Fibroblast of lung (primary cell): ENCODE measurements around the gene SLC35F3. TPM values are rescaled to one million over a fixed set of nuclear protein-coding genes. Genes with fewer than 3 reads are reported as not detected.

ENCODE experiments used
- DNase-seq, 2 donors: peaks; one replicate each; pipeline versions ENCODE4 v3.0.0 to v3.0.0-alpha.2; 2010; ENCODE audit warnings: low read depth in 2 of 2
- H2AFZ ChIP-seq: 2 replicates; pipeline ENCODE4 v1.5.1; 2012; ENCODE audit warnings: low read length, control low read depth, inconsistent platforms
- H3K27ac ChIP-seq: 2 replicates; pipeline ENCODE4 v1.5.1; 2011; ENCODE audit warnings: low read length, control low read depth; ENCODE audit not compliant: insufficient read depth
- H3K27me3 ChIP-seq: 2 replicates; pipeline ENCODE4 v1.5.1; 2011; ENCODE audit warnings: mild to moderate bottlenecking, low read length; ENCODE audit not compliant: control insufficient read depth, insufficient read depth
- H3K36me3 ChIP-seq: 2 replicates; pipeline ENCODE4 v1.5.1; 2011; ENCODE audit warnings: low read length; ENCODE audit not compliant: control insufficient read depth, insufficient read depth
- H3K4me1 ChIP-seq: 2 replicates; pipeline ENCODE4 v1.5.1; 2011; ENCODE audit warnings: low read length; ENCODE audit not compliant: control insufficient read depth, insufficient read depth; ENCODE audit errors: extremely low read depth
- H3K4me2 ChIP-seq: 2 replicates; pipeline ENCODE4 v1.5.1; 2011; ENCODE audit warnings: low read length, control low read depth; ENCODE audit not compliant: insufficient read depth; ENCODE audit errors: extremely low read depth
- H3K4me3 ChIP-seq, 4 experiments: fragments of 200-600 bp in 1 of 4; sonication (generic) in 1 of 4; replicated peaks in 1 of 4; 2 replicates each; pipeline ENCODE4 v1.5.1; 2011 to 2016; ENCODE audit warnings: low read length in 4 of 4, low read depth in 3 of 4, mild to moderate bottlenecking in 3 of 4, control low read depth in 2 of 4, inconsistent platforms in 1 of 4, mixed read lengths in 1 of 4; ENCODE audit not compliant: insufficient read depth in 1 of 4; ENCODE audit errors: control extremely low read depth in 1 of 4
- H3K79me2 ChIP-seq: 2 replicates; pipeline ENCODE4 v1.5.1; 2012; ENCODE audit warnings: mild to moderate bottlenecking, low read length, inconsistent platforms; ENCODE audit not compliant: control insufficient read depth, insufficient read depth
- H3K9ac ChIP-seq: 2 replicates; pipeline ENCODE4 v1.5.1; 2011; ENCODE audit warnings: mild to moderate bottlenecking, low read length, control low read depth; ENCODE audit not compliant: insufficient read depth
- H3K9me3 ChIP-seq: 2 replicates; pipeline ENCODE4 v1.5.1; 2012; ENCODE audit warnings: low read depth, low read length; ENCODE audit not compliant: control insufficient read depth, insufficient read depth
- H4K20me1 ChIP-seq: 2 replicates; pipeline ENCODE4 v1.5.1; 2011; ENCODE audit warnings: low read length; ENCODE audit not compliant: control insufficient read depth, insufficient read depth; ENCODE audit errors: extremely low read depth
- CTCF ChIP-seq, 2 donors: IDR thresholded peaks in 1 of 2; conservative IDR thresholded peaks in 1 of 2; 1 replicate in 1 of 2; 2 replicates in 1 of 2; pipeline ENCODE4 v1.5.1; 2011 to 2012; ENCODE audit warnings: low read length in 2 of 2, control low read depth in 1 of 2, inconsistent platforms in 1 of 2, low read depth in 1 of 2, mild to moderate bottlenecking in 1 of 2
- EZH2 ChIP-seq: IDR thresholded peaks from 2 replicates; pipeline ENCODE4 v1.5.1; 2012; ENCODE audit warnings: low read length, control low read depth, mild to moderate bottlenecking; ENCODE audit errors: missing control alignments
- polyA plus RNA-seq, 2 donors: library from polyadenylated mRNA; depleted of rRNA in 1 of 2; stranded (reverse) in 1 of 2; unstranded in 1 of 2; fragments of >200 nt; gene quantifications; 2 replicates each; pipeline ENCODE4 v1.2.1, GENCODE V29; 2011 to 2012; ENCODE audit warnings: missing spikeins in 1 of 2
- total RNA-seq: library from RNA; depleted of rRNA; stranded (reverse); fragments of >200 nt; gene quantifications from 2 replicates; pipeline ENCODE4 v1.2.1, GENCODE V29; 2014

Gene SLC35F3
- total and polyA plus RNA-seq, 2 donors (not counting 1 experiment from before 2014, with no cell fraction given) = not detected

DNA sequence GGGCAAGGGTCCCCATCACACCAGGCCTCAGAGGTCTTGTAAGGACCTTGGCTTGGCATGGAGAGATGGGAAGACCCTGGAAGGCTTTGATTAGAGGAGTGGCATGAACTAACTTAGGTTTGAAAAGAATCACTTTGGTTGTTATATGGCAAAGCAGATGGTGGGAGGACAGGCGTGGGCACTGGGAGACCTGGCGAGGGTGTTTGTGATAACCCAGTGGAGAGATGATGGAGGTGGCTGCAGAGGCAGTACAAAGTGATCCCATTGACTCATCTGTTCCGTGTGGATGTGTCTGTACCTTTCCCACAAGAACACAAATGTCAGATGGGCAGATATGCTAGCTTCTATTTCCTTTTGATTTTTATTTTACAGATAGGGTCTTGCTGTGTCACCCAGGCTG, 168.3 kb downstream of the SLC35F3 start:
- TF ChIP-seq EZH2 (no peak), CTCF (conservative IDR thresholded peaks at IDR 0.05 in 1 of 2, IDR thresholded peaks at IDR 0.05 in 1 of 2; ENCODE audit: low read depth in 1 of 2, low read length in 2 of 2) (no peak)
- no peaks in the 10 kb centered on the region for H3K9me3 ChIP-seq
- H2AFZ ChIP-seq = no peak overlapping the region
- no peaks in the 10 kb centered on the region for H3K36me3 ChIP-seq
- no peak overlapping the region for H3K9ac ChIP-seq
- H3K79me2 ChIP-seq = no peaks in the 10 kb centered on the region
- no peaks in the 10 kb centered on the region for H3K4me1 ChIP-seq
- H4K20me1 ChIP-seq = no peaks in the 10 kb centered on the region
- no peaks in the 10 kb centered on the region for H3K27me3 ChIP-seq
- no peak overlapping the region for H3K4me2 ChIP-seq
- no peak overlapping the region for H3K4me3 ChIP-seq
- H3K27ac ChIP-seq = no peak overlapping the region
- no peak for DNase-seq

- H3K4me3 ChIP-seq = no peak overlapping the region
- no peaks in the 10 kb centered on the region for H3K4me1 ChIP-seq
- no peaks in the 10 kb centered on the region for H4K20me1 ChIP-seq
- H3K27me3 ChIP-seq = no peaks in the 10 kb centered on the region
- no peak for DNase-seq
- no peaks in the 10 kb centered on the region for H3K9me3 ChIP-seq
- no peak overlapping the region for H3K4me2 ChIP-seq
- TF ChIP-seq EZH2 (no peak), CTCF (conservative IDR thresholded peaks at IDR 0.05 in 1 of 2, IDR thresholded peaks at IDR 0.05 in 1 of 2; ENCODE audit: low read depth in 1 of 2, low read length in 2 of 2) (no peak)
- H2AFZ ChIP-seq = no peak overlapping the region
- no peaks in the 10 kb centered on the region for H3K79me2 ChIP-seq
- H3K36me3 ChIP-seq = no peaks in the 10 kb centered on the region
- no peak overlapping the region for H3K9ac ChIP-seq
- no peak overlapping the region for H3K27ac ChIP-seq
These were observed 173.7 kb downstream of the SLC35F3 start for GRCh38 chr1:234078143-234078542.

- no peak overlapping the region for H3K4me2 ChIP-seq
- no peak for DNase-seq
- no peaks in the 10 kb centered on the region for H3K79me2 ChIP-seq
- no peaks in the 10 kb centered on the region for H4K20me1 ChIP-seq
- no peaks in the 10 kb centered on the region for H3K27me3 ChIP-seq
- no peak for TF ChIP-seq CTCF (conservative IDR thresholded peaks at IDR 0.05 in 1 of 2, IDR thresholded peaks at IDR 0.05 in 1 of 2; ENCODE audit: low read depth in 1 of 2, low read length in 2 of 2)
- TF ChIP-seq EZH2 = no peak
- no peak overlapping the region for H3K9ac ChIP-seq
- no peaks in the 10 kb centered on the region for H3K9me3 ChIP-seq
- no peak overlapping the region for H2AFZ ChIP-seq
- no peaks in the 10 kb centered on the region for H3K4me1 ChIP-seq
- no peak overlapping the region for H3K4me3 ChIP-seq
- no peaks in the 10 kb centered on the region for H3K36me3 ChIP-seq
- no peak overlapping the region for H3K27ac ChIP-seq
These were observed 175.4 kb downstream of the SLC35F3 start for GRCh38 chr1:234079896-234080295.
